GM19099 (cell line): Measurements from ENCODE around the gene KDM2A.

Experiments used
- POLR2A ChIP-seq: IDR thresholded peaks from 3 replicates; pipeline ENCODE4 v1.6.1; 2011; ENCODE audit warnings: low read depth; ENCODE audit not compliant: insufficient read length; ENCODE audit errors: extremely low read depth

KDM2A gene

DNA sequence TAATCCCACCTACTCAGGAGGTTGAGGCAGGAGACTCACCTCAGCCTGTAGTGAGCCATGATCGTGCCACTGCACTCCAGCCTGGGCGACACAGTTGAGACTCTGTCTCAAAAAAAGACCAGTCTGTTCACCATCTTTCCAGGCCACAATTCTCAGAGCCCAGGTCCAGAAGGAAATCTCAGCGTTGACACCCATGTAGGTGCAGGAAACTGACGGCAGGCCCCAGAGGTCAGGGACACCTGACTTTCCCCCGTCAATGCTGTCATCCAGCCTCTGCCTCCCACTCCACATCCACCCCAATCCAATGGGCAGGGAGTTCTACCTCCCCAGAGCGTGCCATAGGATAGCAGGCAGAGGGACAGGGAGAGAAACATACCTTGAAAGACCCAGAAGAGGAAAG is 141.3 kb downstream of the KDM2A start:
- TF ChIP-seq POLR2A = no peak

DNA sequence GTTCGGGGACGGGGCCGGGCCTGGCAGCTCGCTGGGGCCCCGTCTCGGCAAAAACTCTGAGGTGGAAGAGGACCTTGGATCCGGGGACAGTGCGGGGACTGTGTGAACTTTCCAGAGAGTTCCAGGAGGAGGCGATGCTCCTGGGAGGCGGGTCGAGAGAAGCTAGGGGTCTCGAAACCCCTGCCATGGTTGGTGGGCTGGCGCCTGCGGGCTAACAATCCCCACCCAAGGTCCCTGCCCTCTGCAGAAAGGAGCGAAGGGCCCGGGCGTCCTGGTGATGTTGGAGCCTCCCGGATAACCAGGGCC is 142.5 kb downstream of the KDM2A start:
- no peak for TF ChIP-seq POLR2A

DNA sequence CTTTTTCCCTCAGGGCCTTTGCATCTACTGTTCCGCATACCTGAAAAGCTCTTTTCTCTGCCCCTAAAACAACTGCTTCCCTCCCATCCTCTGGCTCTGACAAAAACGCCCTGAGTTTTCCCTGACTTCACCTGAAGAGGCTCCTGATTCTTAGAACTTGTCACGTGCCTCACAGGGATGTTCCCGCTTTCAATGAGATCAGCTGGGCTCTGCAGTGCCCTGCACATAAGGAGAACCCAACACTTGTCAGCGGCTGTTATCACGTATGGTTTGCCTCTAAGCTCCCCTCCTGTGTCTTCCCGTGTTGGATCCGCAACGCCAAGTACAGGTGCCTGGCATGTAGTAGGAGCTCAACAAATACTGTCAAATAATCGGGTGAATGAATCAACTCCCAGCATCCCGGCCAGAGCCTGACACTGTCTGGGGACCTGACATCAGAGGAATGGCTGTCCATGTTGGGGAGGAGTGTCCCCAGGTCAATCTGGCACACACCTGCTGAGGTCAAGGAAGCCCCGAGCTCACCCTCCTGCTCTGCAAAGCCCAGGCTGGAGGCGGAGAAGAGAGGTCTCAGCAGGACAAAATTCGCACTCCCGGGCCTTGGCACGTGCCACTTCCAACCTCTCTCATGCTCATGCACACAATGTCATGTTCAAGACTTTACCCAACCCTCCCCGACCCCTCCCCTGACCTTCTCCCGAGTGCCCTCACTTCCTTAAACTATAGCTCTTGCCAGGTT is 143.1 kb downstream of the KDM2A start:
- TF ChIP-seq POLR2A = no peak

- TF ChIP-seq POLR2A = peak; percentile 40
Measured at GRCh38 chr11:67262731-67263675, 143.9 kb downstream of the KDM2A start.

DNA sequence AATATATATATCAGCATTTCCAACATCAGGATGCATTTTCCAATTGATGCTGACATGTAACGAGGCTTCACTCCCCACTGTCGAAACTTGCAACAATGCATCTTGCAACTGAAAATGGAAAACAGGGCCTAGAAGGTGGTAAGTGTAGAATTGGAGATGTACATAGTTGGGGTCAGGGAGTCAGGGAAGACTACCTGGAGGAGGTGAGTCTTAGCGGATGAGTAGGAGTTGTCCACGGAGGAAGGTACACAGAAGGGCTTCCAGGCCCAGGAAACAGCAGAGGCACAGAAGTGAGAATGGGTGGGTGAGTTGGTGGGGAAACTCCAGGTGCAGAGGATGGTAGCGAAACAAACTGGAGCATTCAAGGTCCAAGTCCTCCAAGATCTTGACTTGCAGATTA is 145.2 kb downstream of the KDM2A start:
- TF ChIP-seq POLR2A = no peak

- no peak for TF ChIP-seq POLR2A
Measured at GRCh38 chr11:67264877-67265632, 146.0 kb downstream of the KDM2A start.

GRCh38 chr11:67265633-67266448 is 146.8 kb downstream of the KDM2A start:
- no peak for TF ChIP-seq POLR2A

DNA sequence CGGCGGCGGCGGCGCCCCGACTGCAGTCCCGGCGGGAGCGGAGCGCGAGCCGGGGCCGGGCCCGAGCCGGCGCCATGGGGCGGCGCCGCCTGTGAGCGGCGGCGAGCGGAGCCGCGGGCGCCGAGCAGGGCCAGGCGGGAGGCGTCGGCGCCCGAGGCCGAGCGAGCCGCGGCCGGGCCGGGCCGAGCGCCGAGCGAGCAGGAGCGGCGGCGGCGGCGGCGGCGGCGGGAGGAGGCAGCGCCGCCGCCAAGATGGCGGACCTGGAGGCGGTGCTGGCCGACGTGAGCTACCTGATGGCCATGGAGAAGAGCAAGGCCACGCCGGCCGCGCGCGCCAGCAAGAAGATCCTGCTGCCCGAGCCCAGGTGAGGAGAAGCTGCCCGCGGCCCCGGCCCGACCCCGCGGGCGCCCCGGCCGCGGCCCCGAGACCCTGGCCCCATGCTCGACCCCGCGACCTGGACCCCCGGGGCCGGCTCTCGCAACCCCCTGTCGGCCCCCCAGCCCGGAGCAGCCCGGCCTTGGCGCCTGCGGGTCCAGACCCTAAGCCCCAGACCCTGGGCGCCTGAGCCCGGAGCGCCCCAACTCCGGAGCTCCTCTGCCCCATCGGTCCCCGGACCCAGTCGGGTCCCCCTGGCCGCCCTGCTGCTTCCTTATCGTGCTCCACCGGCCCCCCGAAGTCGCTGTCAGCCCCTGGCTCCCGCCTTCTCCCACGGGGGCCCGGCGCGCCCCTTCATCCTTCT is 147.6 kb downstream of the KDM2A start, which contains the start of gene GRK2:
Gene GRK2, plus strand, starts transcription at position 25 of the 739 bp plus-strand sequence. Its CDS starts 227 bp downstream, at position 252.
- TF ChIP-seq POLR2A = peak; percentile 57

DNA sequence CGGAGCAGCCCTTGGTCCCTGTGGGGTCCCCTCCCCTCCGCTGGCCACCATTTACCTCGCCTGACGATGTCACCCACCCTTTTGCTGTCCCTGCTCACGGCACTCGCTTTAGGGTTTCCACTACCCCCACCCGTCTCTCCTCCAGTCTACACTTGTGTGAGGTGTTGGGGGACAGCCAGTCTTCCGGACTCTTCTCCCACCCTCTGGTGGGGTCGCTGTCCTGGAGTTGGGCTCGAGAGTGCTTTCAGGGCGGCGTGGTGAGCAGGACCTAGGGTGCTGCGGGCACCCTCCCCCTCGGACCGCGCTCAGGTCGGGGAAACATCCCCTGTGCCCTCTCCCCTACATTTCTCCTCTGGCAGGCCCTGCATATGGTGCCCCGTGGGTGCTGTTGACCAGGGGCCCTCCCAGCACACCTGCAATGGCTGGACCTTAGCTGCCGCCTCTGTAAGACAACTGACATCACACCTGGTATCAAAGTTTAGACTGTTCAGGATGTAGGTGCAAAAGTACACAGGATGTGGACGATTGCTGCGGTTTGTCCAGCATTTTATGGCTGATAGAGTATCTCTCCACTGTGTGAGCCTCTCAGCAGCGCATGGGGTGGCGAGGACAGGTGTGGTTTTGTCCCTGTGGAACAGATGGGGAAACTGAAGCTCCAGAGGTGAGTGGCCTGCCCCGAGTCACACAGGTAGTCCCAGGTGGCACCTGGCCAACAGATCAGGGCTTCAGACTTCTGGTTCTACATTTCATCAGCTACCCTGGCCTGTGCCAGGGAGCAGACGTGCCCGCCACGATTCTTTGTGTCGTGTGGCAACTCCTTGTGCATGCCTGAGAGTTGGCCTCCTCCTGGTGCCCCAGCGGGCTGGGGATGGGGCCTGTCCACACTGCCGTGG is 148.4 kb downstream of the KDM2A start:
- peak; percentile 46 for TF ChIP-seq POLR2A

DNA sequence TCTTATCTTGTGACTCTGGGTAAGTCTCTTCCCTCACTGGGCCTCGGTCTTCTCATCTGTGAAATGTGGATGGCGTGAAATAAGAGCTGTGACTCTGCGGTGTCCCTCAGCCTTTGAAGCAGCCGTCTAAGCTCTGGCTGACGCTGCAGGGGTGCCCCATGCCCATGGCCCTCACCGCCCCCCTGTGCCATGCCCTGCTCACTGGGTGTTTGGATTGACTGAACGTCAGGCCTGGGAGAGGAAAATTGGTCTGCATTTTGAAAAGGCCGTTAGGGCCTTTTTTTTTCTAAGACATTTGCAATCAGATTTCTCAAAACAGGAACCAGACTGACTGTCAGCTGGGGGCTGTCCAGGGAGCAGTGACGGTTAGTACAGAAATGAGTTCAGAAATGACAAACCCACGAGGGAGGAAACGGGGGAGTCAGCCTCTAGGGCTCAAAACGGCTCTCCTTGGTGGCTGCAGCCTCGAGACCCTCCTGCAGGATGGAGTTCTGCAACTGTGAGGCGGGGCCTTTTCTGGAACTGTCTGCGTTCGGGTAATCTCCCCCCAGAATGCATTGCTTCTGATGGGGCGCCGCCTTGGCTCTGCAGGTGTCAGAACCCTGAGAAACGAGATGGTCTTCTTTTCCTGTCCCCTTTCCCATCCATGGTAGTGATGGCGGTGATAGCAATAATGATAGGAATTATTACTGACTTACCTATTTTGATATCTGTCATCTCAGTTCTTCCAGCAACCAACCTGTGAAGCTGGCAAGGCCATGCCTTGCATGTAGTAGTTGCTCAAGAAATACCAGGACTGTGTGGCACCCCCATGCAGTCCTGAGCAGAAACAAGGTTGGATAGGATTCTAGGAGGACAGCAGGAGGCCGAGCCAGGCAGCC is 149.3 kb downstream of the KDM2A start:
- peak; percentile 53 for TF ChIP-seq POLR2A

GRCh38 chr11:67268962-67269268 is 149.9 kb downstream of the KDM2A start:
- no peak for TF ChIP-seq POLR2A
